ENCODE results near the gene LYL1.

GRCh38 chr19:13151605-13152355 lies 49.1 kb upstream of the LYL1 start:
- TF ChIP-seq CTCF (conservative IDR thresholded peaks at IDR 0.05) (no peak), EZH2 (IDR thresholded peaks at IDR 0.05; ENCODE audit: low read depth) (no peak)
